Liver (tissue), 9 donors: ENCODE data around the gene TIPIN. TPM values are rescaled to one million over a fixed set of nuclear protein-coding genes. Genes with fewer than 3 reads are reported as not detected.

ENCODE experiments used
- DNase-seq: peaks from one replicate; pipeline ENCODE4 v3.0.0-alpha.2; 2017; ENCODE audit warnings: low spot score
- H3K27ac ChIP-seq, 2 donors: one replicate each; pipeline ENCODE4 v1.7.0; 2013; ENCODE audit warnings: inconsistent platforms in 2 of 2, low read length in 2 of 2, control low read depth in 1 of 2, low read depth in 1 of 2, mild to moderate bottlenecking in 1 of 2
- H3K27me3 ChIP-seq, 4 donors: one replicate each; pipeline versions ENCODE4 v1.6.1 to v1.7.0; 2013; ENCODE audit warnings: low read length in 3 of 4, inconsistent platforms in 1 of 4, mild to moderate bottlenecking in 1 of 4, moderate library complexity in 1 of 4; ENCODE audit not compliant: control insufficient read depth in 4 of 4, insufficient read depth in 4 of 4
- H3K36me3 ChIP-seq, 4 donors: one replicate each; pipeline versions ENCODE4 v1.6.1 to v1.7.0; 2013; ENCODE audit warnings: low read length in 3 of 4, mild to moderate bottlenecking in 3 of 4, low read depth in 1 of 4, moderate library complexity in 1 of 4; ENCODE audit not compliant: control insufficient read depth in 4 of 4, insufficient read depth in 3 of 4
- H3K4me1 ChIP-seq, 4 donors: one replicate each; pipeline versions ENCODE4 v1.6.1 to v1.7.0; 2013; ENCODE audit warnings: low read length in 3 of 4, mild to moderate bottlenecking in 3 of 4, moderate library complexity in 1 of 4; ENCODE audit not compliant: control insufficient read depth in 4 of 4, insufficient read depth in 4 of 4
- H3K4me3 ChIP-seq, 3 donors: one replicate each; pipeline versions ENCODE4 v1.6.1 to v1.7.0; 2013; ENCODE audit warnings: low read length in 3 of 3, control low read depth in 1 of 3, low read depth in 1 of 3, mild to moderate bottlenecking in 1 of 3
- H3K9ac ChIP-seq, 2 donors: one replicate each; pipeline ENCODE4 v1.7.0; 2013; ENCODE audit warnings: low read length in 2 of 2, mild to moderate bottlenecking in 2 of 2, moderate library complexity in 2 of 2, control low read depth in 1 of 2, low read depth in 1 of 2
- H3K9me3 ChIP-seq, 4 donors: one replicate each; pipeline versions ENCODE4 v1.6.1 to v1.7.0; 2013; ENCODE audit warnings: low read length in 3 of 4; ENCODE audit not compliant: control insufficient read depth in 4 of 4
- EGR1 ChIP-seq, 2 donors: IDR thresholded peaks; 2 replicates each; pipeline ENCODE4 v1.6.1; 2016 to 2018; ENCODE audit warnings: antibody characterized with exemption in 2 of 2, low read depth in 2 of 2
- FOXA1 ChIP-seq: IDR thresholded peaks from 2 replicates; pipeline ENCODE4 v1.6.1; 2016; ENCODE audit warnings: antibody characterized with exemption
- FOXA2 ChIP-seq: IDR thresholded peaks from 2 replicates; pipeline ENCODE4 v1.6.1; 2016; ENCODE audit warnings: antibody characterized with exemption
- HNF4A ChIP-seq, 2 donors: conservative IDR thresholded peaks; 2 replicates each; pipeline ENCODE4 v1.6.1; 2016; ENCODE audit warnings: antibody characterized with exemption in 2 of 2, mild to moderate bottlenecking in 2 of 2
- HNF4G ChIP-seq: IDR thresholded peaks from 2 replicates; pipeline ENCODE4 v1.6.1; 2016; ENCODE audit warnings: antibody characterized with exemption
- JUND ChIP-seq, 2 donors: IDR thresholded peaks; 2 replicates each; pipeline ENCODE4 v1.6.1; 2016; ENCODE audit warnings: antibody characterized with exemption in 2 of 2
- NR2F2 ChIP-seq: IDR thresholded peaks from 2 replicates; pipeline ENCODE4 v1.6.1; 2016; ENCODE audit warnings: antibody characterized with exemption
- RAD21 ChIP-seq, 2 donors: IDR thresholded peaks; 2 replicates each; pipeline ENCODE4 v1.6.1; 2016; ENCODE audit warnings: antibody characterized with exemption in 2 of 2, mild to moderate bottlenecking in 2 of 2
- RXRA ChIP-seq, 2 donors: IDR thresholded peaks; 2 replicates each; pipeline ENCODE4 v1.6.1; 2017 to 2018; ENCODE audit warnings: antibody characterized with exemption in 2 of 2, mild to moderate bottlenecking in 1 of 2
- SP1 ChIP-seq: IDR thresholded peaks from 2 replicates; pipeline ENCODE4 v1.6.1; 2018; ENCODE audit warnings: antibody characterized with exemption, mild to moderate bottlenecking
- TAF1 ChIP-seq: conservative IDR thresholded peaks from 2 replicates; pipeline ENCODE4 v1.6.1; 2016; ENCODE audit warnings: antibody characterized with exemption, mild to moderate bottlenecking
- YY1 ChIP-seq: IDR thresholded peaks from 2 replicates; pipeline ENCODE4 v1.6.1; 2016; ENCODE audit warnings: antibody characterized with exemption, mild to moderate bottlenecking
- WGBS: extraction: QIAGEN DNeasy Blood & Tissue Kit; methylation state at CpG from one replicate; pipeline ENCODE4 v1.1.7; 2013; 5-methylcytosine and 5-hydroxymethylcytosine counted together
- polyA plus RNA-seq, 2 donors: library from polyadenylated mRNA; stranded (reverse) in 1 of 2; unstranded in 1 of 2; fragments of 200-250 nt in 1 of 2; fragments of >200 nt in 1 of 2; fragmentation: Nextera tagmentation in 1 of 2; extraction: Ambion mirVana in 1 of 2; gene quantifications; one replicate each; pipeline versions ENCODE4 v1.2.1 to v1.2.3, GENCODE V29; 2013 to 2015
- total RNA-seq, 2 donors: library from RNA; depleted of rRNA; stranded (reverse); fragments of >200 nt; gene quantifications; one replicate each; pipeline ENCODE4 v1.2.3, GENCODE V29; 2014
- TF ChIP-seq, protein P1 (sequence below): IDR thresholded peaks from 2 replicates; pipeline ENCODE4 v1.6.1; 2016; ENCODE audit warnings: antibody characterized with exemption
- TF ChIP-seq, protein P2 (sequence below): IDR thresholded peaks from 2 replicates; pipeline ENCODE4 v1.6.1; 2016; ENCODE audit warnings: antibody characterized with exemption
- TF ChIP-seq, protein P3 (sequence below): IDR thresholded peaks from 2 replicates; pipeline ENCODE4 v1.6.1; 2016; ENCODE audit warnings: antibody characterized with exemption
- donor health status: healthy.
- donor health status: healthy.
- donor health status: healthy.
- donor health status: healthy.
- donor health status: healthy.

The TIPIN gene
- total and polyA plus RNA-seq, 4 donors, result 2.2 to 5.9 (median 2.6) TPM

DNA sequence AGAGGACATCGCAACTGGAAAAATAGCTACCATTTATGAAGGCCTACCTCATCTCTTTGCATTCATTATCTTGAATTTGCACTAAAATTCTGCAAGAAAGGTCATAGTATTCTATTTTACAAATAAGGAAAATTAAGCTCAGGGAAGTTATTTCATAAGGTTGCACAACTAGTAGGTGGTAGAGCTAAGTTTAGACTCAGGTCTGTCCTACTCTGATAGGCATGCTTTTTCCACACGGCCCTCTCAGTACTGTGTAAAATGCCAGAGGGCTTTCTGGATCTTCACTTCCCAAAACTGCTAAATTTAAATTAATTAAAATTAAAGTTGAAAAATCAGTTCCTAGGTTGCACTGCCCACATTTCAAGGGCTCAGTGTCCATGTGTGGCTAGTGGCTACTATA is 48.5 kb upstream of the TIPIN start:
- 57% methylated on average over 2 of the region's 2 CpGs for WGBS
- H3K27ac ChIP-seq, result peak overlapping the region; percentile 1 to 47
- H3K27me3 ChIP-seq, result no peaks in the 10 kb centered on the region
- H3K9me3 ChIP-seq, result no peaks in the 10 kb centered on the region
- DNase-seq, result no peak
- H3K4me1 ChIP-seq, result peaks cover 7 to 37% (median 29%) of the 10 kb centered on the region in 4 donors
- TF ChIP-seq RAD21 (IDR thresholded peaks at IDR 0.05), result no peak
- TF ChIP-seq HNF4A (conservative IDR thresholded peaks at IDR 0.05), result peak; percentile 22 to 27
- no peak for TF ChIP-seq HNF4G
- no peak for TF ChIP-seq TAF1
- TF ChIP-seq, protein P1, sequence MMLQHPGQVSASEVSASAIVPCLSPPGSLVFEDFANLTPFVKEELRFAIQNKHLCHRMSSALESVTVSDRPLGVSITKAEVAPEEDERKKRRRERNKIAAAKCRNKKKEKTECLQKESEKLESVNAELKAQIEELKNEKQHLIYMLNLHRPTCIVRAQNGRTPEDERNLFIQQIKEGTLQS, result no peak
- no peaks in the 10 kb centered on the region for H3K36me3 ChIP-seq
- no peak overlapping the region for H3K9ac ChIP-seq
- H3K4me3 ChIP-seq, result no peak overlapping the region

DNA sequence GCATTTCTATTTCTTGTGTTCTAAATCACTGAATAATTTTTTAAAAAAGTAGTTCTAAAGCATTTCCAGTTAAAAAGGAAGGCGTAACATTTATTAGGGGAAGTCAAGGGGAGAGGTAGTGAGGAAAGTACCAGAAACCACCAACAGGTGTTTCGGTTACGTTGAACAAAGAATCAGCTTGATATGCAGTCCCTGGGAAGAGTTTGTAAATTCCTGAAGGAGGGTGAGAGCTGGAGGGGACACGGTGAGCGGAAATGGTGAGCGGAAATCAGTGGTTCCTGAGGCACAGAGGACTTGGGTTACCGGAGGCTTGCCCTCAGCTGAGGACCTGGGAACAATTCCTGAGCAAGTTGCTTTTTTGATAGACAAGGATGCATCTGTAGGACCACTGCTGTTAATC is 48.0 kb upstream of the TIPIN start:
- H3K36me3 ChIP-seq, result peaks cover 0 to 2% (median 0%) of the 10 kb centered on the region in 4 donors
- no peak overlapping the region for H3K9ac ChIP-seq
- H3K4me1 ChIP-seq, result peaks cover 7 to 37% (median 29%) of the 10 kb centered on the region in 4 donors
- H3K27ac ChIP-seq, result peak overlapping the region; percentile 1 to 47
- no peak overlapping the region for H3K4me3 ChIP-seq
- H3K9me3 ChIP-seq, result no peaks in the 10 kb centered on the region
- H3K27me3 ChIP-seq, result no peaks in the 10 kb centered on the region
- no peak for TF ChIP-seq FOXA2
- TF ChIP-seq NR2F2, result no peak
- TF ChIP-seq HNF4A (conservative IDR thresholded peaks at IDR 0.05), result peak in 1 of 2 donors; percentile 1
- TF ChIP-seq EGR1 (IDR thresholded peaks at IDR 0.05; ENCODE audit: low read depth in 2 of 2), result no peak
- WGBS, result 73% methylated on average over 7 of the region's 7 CpGs
- no peak for DNase-seq

DNA sequence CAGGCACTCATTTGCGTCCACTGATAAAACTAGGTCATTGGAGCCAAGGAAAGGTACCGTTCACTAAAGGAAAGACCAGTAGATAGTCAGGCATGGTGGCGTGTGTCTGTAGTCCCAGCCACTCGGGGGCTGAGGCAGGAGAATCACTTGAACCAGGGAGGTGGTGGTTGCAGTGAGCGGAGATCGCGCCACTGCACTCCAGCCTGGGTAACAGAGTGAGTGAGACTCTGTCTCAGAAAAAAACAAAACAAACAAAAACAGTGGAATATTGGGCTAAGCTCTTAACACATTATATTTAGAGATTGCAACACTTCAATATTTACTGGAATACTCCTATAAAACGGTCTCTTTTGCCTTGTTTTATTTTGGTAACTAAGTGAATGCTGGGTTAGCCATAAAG is 47.6 kb upstream of the TIPIN start:
- no peaks in the 10 kb centered on the region for H3K9me3 ChIP-seq
- TF ChIP-seq JUND (IDR thresholded peaks at IDR 0.05) (no peak), TAF1 (peak; percentile 39), RAD21 (IDR thresholded peaks at IDR 0.05) (peak; percentile 16 to 25), SP1 (peak; percentile 37), YY1 (no peak), RXRA (IDR thresholded peaks at IDR 0.05) (peak in 1 of 2 donors; percentile 37), FOXA2 (peak; percentile 25), EGR1 (IDR thresholded peaks at IDR 0.05; ENCODE audit: low read depth in 2 of 2) (peak in 1 of 2 donors; percentile 12), FOXA1 (no peak), HNF4A (conservative IDR thresholded peaks at IDR 0.05) (peak; percentile 42 to 48)
- TF ChIP-seq, protein P2, sequence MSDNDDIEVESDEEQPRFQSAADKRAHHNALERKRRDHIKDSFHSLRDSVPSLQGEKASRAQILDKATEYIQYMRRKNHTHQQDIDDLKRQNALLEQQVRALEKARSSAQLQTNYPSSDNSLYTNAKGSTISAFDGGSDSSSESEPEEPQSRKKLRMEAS, result no peak
- TF ChIP-seq, protein P3, sequence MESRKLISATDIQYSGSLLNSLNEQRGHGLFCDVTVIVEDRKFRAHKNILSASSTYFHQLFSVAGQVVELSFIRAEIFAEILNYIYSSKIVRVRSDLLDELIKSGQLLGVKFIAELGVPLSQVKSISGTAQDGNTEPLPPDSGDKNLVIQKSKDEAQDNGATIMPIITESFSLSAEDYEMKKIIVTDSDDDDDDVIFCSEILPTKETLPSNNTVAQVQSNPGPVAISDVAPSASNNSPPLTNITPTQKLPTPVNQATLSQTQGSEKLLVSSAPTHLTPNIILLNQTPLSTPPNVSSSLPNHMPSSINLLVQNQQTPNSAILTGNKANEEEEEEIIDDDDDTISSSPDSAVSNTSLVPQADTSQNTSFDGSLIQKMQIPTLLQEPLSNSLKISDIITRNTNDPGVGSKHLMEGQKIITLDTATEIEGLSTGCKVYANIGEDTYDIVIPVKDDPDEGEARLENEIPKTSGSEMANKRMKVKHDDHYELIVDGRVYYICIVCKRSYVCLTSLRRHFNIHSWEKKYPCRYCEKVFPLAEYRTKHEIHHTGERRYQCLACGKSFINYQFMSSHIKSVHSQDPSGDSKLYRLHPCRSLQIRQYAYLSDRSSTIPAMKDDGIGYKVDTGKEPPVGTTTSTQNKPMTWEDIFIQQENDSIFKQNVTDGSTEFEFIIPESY, result no peak
- WGBS, result 33% methylated on average over 8 of the region's 8 CpGs
- H3K36me3 ChIP-seq, result peaks cover 0 to 5% (median 0%) of the 10 kb centered on the region in 4 donors
- H3K27ac ChIP-seq, result peak overlapping the region; percentile 1 to 47
- no peak for DNase-seq
- H3K27me3 ChIP-seq, result no peaks in the 10 kb centered on the region
- H3K4me1 ChIP-seq, result peaks cover 7 to 37% (median 29%) of the 10 kb centered on the region in 4 donors
- peak overlapping the region in 1 of 3 donors; percentile 8 for H3K4me3 ChIP-seq
- no peak overlapping the region for H3K9ac ChIP-seq
